ENCODE results near the gene PTPN23. TPM values are rescaled to one million over a fixed set of nuclear protein-coding genes. Genes with fewer than 3 reads are reported as not detected.

The PTPN23 gene
- total RNA-seq, 6 experiments from 2014 or later = 14.9 to 25.8 (median 16.9) TPM

DNA sequence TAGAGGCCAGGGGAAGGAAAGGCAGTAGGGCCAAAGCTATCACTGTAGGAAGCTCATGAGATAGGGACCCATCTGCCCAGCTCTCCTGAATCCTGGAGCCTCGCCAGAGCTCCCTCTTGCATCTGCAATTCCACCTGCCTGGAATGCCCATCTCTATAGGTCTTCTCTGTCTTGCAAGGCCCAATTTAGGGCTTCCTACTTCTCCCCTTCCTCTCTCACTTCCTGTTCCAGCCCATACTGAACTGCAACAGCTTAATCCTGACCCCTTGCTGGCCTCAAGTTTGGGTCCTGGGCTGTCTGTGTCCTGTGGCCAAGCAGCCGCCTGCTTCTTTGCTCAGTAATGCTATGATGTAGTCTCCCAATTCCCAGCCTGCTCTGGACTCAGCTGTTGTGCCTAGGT is 3.6 kb upstream of the PTPN23 start:
- H3K27me3 ChIP-seq = no peaks in the 10 kb centered on the region
- peaks cover 0 to 23% (median 4%) of the 10 kb centered on the region in 4 donors for H3K4me1 ChIP-seq
- H3K4me3 ChIP-seq = no peak overlapping the region
- DNase-seq = no peak
- WGBS (ENCODE audit: insufficient coverage, low coverage, low lambda C conversion rate, missing lambda C conversion rate) = 80% methylated on average over 2 of the region's 2 CpGs
- ATAC-seq = no peak
- intact Hi-C loops (cut with DNase I) = no loop called here
- H3K9me3 ChIP-seq = no peaks in the 10 kb centered on the region
- H3K27ac ChIP-seq = no peak overlapping the region
- no peaks in the 10 kb centered on the region for H3K36me3 ChIP-seq
- TF ChIP-seq POLR2A (IDR thresholded peaks at IDR 0.05) = no peak
- TF ChIP-seq, protein P1, sequence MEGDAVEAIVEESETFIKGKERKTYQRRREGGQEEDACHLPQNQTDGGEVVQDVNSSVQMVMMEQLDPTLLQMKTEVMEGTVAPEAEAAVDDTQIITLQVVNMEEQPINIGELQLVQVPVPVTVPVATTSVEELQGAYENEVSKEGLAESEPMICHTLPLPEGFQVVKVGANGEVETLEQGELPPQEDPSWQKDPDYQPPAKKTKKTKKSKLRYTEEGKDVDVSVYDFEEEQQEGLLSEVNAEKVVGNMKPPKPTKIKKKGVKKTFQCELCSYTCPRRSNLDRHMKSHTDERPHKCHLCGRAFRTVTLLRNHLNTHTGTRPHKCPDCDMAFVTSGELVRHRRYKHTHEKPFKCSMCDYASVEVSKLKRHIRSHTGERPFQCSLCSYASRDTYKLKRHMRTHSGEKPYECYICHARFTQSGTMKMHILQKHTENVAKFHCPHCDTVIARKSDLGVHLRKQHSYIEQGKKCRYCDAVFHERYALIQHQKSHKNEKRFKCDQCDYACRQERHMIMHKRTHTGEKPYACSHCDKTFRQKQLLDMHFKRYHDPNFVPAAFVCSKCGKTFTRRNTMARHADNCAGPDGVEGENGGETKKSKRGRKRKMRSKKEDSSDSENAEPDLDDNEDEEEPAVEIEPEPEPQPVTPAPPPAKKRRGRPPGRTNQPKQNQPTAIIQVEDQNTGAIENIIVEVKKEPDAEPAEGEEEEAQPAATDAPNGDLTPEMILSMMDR (IDR thresholded peaks at IDR 0.05) = no peak

DNA sequence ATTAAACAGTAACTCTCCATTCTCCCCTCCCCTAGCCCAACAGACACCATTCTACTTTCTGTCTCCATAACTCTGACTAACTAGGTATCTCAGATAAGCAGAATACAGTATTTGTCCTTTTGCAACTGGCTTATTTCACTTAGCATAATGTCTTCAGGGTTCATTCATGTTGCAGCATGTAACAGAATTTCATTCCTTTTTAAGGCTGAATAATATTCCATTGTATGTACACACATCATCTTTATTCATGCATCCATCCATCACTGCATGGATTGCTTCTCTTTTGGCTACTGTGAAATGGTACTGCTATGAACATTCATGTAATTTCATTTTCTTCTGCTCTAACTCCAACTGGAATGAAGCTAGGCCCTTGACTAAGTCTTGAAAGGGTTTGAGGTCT is 2.0 kb upstream of the PTPN23 start:
- no peak overlapping the region for H3K4me3 ChIP-seq
- ATAC-seq (no peak), DNase-seq (no peak)
- H3K9me3 ChIP-seq = no peaks in the 10 kb centered on the region
- H3K27ac ChIP-seq = peak overlapping the region in 1 of 3 donors; percentile 97
- TF ChIP-seq, protein P1 (IDR thresholded peaks at IDR 0.05) = no peak
- TF ChIP-seq POLR2A (IDR thresholded peaks at IDR 0.05) = no peak
- H3K27me3 ChIP-seq = no peaks in the 10 kb centered on the region
- intact Hi-C loops (cut with DNase I) = no loop called here
- H3K4me1 ChIP-seq = peaks cover 0 to 24% (median 4%) of the 10 kb centered on the region in 4 donors
- no peaks in the 10 kb centered on the region for H3K36me3 ChIP-seq

DNA sequence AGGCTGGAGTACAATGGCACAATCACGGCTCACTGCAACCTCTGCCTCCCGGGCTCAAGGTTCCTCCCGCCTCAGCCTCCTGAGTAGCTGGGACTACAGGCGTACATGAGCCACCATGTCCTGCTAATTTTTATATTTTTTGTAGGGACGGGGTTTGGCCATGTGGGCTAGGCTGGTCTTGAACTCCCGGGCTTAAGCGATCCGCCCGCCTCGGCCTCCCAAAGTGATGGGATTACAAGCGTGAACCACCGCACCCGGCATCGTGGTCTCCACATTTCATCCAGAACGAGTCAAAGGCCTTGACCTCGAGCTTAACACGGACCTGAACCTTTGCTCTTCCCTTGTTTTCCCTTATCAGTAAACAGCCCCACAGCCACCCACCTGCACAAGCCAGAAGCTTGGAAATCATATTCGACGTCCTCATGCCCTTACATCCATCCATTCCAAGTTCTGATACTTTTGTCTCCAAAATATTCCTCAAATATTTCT is 1.4 kb upstream of the PTPN23 start:
- Histone ChIP-seq H3K4me1 (peaks cover 0 to 24% (median 4%) of the 10 kb centered on the region in 4 donors), H3K9me3 (no peaks in the 10 kb centered on the region), H3K27ac (peak overlapping the region; percentile 92 to 97 (median 96)), H3K27me3 (no peaks in the 10 kb centered on the region), H3K36me3 (no peaks in the 10 kb centered on the region), H3K4me3 (peak overlapping the region; percentile 95 to 99 (median 96))
- intact Hi-C loops (cut with DNase I) = no loop called here
- DNase-seq (peak in 2 of 3 donors; percentile 31 to 65), ATAC-seq (peak in 2 of 4 donors; percentile 3 to 11)
- no peak for TF ChIP-seq POLR2A (IDR thresholded peaks at IDR 0.05)
- TF ChIP-seq, protein P1 (IDR thresholded peaks at IDR 0.05) = no peak
- 30% methylated on average over 7 of the region's 19 CpGs for WGBS (ENCODE audit: insufficient coverage, low coverage, low lambda C conversion rate, missing lambda C conversion rate)

DNA sequence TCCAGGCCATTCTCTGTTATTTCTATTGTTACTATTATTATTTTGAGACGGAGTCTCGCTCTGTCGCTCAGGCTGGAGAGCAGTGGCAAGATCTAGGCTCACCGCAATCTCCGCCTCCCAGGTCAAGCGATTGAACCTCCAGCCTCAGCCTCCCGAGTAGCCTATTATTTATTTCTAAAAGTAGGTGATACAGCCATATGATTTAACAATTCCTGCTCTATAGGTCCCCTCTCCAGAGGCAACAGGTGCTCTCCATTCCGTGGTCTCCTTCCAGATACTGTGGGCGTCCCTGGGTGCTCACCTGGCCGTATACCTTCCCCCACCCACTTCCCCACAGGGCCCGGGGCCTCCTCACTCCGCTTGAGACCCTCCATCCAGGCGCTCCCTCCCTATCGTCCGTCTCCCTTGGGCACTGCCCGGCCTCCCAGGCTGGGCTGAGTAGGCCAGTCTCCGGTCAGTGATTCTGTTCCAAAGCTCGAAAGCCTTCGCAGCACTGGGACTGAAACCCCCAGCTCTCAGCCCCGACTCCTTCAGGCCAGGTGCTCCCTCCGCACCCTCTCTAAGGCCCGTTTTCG is 708 bp upstream of the PTPN23 start:
- ATAC-seq = no peak
- 11% methylated on average over 17 of the region's 23 CpGs for WGBS (ENCODE audit: insufficient coverage, low coverage, low lambda C conversion rate, missing lambda C conversion rate)
- H3K9me3 ChIP-seq = no peaks in the 10 kb centered on the region

More for the DNA sequence above, 708 bp upstream of the PTPN23 start:
- TF ChIP-seq, protein P1 (IDR thresholded peaks at IDR 0.05) = no peak
- no peak for TF ChIP-seq POLR2A (IDR thresholded peaks at IDR 0.05)
- no peaks in the 10 kb centered on the region for H3K36me3 ChIP-seq
- H3K27ac ChIP-seq = peak overlapping the region; percentile 92 to 97 (median 96)
- H3K4me3 ChIP-seq = peak overlapping the region; percentile 95 to 99 (median 96)
- DNase-seq = no peak
- intact Hi-C loops (cut with DNase I) = no loop called here
- peaks cover 0 to 28% (median 5%) of the 10 kb centered on the region in 4 donors for H3K4me1 ChIP-seq
- H3K27me3 ChIP-seq = no peaks in the 10 kb centered on the region

Measured in right lobe of liver (tissue), 6 donors.